Uterine smooth muscle cell (primary cell): Measurements from ENCODE around the gene DNAJC7. TPM values are rescaled to one million over a fixed set of nuclear protein-coding genes. Genes with fewer than 3 reads are reported as not detected.

ENCODE experiments used
- total RNA-seq: library from RNA; depleted of rRNA; stranded (reverse); fragments of >200 nt; gene quantifications from 2 replicates; pipeline ENCODE4 v1.2.3, GENCODE V29; 2014

DNAJC7 gene, protein sequence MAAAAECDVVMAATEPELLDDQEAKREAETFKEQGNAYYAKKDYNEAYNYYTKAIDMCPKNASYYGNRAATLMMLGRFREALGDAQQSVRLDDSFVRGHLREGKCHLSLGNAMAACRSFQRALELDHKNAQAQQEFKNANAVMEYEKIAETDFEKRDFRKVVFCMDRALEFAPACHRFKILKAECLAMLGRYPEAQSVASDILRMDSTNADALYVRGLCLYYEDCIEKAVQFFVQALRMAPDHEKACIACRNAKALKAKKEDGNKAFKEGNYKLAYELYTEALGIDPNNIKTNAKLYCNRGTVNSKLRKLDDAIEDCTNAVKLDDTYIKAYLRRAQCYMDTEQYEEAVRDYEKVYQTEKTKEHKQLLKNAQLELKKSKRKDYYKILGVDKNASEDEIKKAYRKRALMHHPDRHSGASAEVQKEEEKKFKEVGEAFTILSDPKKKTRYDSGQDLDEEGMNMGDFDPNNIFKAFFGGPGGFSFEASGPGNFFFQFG
- total RNA-seq: 64.4 and 91.4 TPM in 2 replicates

DNA sequence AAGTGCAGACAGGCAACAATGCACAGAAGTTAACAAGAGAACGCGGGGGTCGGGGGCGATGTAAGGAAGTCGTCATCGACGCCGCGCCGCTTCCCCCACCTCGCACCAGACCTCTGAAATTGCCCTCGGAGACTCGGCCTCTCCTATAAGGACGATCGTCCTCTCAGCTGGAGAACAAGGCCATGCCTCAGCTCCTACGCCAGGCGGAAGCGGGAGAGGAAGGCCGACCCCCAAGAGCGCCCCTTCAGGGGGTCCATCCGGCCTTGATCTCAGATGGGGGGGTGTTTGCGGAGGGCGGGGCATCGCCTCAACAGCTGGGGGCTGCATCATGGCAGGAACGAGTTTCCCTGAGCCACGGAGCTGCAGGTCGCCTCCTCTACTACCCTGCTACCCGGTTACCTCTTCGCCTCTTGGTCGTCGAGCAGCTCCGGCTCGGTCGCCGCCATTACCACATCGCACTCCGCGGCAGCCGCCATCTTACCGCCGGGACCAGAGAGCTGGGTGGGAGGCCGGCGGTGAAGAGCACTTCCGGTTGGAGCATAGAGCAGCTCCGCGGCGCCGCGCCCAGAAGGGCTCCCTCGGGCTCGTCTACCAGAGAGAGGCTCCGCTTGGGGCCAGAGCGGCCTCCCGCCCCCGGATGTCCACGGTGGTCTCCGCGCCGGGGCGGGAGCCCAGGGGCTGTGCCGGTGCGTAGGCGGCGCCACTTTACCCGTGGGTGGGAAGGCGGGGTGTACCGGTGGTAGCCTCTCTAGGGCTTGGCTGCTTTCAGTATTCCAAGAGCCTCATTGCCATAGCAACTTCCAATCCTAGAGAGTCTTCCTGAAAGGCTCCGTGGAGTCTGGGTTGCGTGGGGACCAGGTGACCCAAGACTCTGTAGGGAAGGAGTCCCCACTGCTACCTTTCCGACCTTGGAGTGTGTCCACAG lies at the start of gene DNAJC7:
Gene DNAJC7 (minus strand): TSS at position 499 of the 925 bp plus-strand sequence. CDS start 23 bp downstream, at position 476.

DNA sequence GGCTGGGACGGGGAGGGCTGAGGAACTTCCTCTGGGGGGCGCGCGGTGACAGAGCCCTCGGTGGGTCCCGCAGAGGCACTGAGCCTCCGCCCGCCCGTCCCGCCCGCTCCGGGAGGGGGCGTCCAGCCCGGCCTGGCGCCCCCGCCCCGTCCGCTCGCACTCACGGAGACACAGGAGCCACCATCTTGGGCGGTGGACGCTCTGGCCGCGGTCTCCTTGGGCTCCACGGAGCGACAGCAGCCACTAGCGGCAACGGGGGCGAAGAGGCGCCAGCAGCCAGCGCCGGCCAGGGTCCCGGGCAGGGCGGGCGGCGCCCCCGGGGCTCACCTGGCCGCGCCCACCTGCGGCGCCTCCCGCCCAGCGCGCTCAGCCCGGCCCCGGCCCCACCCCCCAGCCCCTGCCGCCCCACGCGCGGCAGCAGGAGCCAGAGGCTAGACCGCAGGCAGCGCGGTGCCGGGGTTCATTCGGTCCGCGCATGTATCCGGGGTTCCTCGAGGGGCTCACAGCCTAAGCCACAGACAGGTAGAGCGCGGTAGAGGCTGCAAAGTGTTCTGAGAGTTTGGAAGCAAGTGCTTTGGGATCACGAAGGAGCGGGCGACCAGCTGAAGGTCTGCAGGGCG lies 33.3 kb upstream of the DNAJC7 start, which contains the start of gene C17orf113:
Gene C17orf113 (minus strand): TSS at position 209 of the 620 bp plus-strand sequence. CDS start 7,225 bp downstream, outside the sequence.

DNA sequence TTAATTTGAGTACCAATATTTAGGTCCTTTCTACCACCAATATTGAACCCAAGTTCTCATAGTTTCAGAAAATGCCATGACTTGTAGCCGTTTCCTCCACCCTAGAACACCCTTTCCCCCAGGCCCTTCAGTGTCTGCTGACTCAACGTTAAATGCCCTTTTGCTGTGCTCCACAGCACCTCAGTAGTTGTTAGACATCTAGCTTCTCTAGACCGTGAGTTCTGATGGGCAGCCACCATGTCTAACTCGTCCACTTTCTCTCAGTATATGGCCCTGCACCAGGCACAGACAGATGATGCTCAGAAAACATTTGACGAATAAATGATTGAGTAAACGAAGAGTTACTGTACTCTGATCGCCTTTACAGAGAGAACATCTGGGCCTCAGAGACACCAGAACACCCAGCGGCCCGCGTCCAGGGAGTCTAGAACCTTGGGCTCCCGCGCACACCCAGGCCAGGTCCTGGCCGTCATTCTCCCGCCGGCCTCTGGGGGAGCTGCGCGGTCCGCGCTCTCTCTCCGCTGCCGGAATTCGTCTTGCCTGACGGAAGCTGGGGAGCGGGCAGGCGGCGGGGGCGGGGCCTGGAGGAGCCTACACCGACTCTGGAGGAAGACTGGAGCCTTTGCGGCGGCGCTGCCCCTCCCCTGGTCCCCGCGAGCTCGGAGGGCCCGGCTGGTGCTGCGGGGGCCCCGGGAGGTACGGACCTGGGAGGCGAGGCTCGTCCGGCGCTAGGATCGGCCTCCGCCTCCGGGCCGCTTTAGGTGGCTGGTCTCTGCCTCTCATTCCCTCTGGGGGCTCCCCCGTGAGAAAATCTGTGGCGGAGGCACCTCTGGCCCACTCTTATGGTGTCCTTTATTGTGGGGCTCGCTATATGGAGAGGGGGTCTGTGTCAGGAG lies 2.5 kb upstream of the DNAJC7 start, which contains the start of gene NKIRAS2:
Gene NKIRAS2 (plus strand): TSS at position 582 of the 896 bp plus-strand sequence. CDS start 1,488 bp downstream, outside the sequence.

DNA sequence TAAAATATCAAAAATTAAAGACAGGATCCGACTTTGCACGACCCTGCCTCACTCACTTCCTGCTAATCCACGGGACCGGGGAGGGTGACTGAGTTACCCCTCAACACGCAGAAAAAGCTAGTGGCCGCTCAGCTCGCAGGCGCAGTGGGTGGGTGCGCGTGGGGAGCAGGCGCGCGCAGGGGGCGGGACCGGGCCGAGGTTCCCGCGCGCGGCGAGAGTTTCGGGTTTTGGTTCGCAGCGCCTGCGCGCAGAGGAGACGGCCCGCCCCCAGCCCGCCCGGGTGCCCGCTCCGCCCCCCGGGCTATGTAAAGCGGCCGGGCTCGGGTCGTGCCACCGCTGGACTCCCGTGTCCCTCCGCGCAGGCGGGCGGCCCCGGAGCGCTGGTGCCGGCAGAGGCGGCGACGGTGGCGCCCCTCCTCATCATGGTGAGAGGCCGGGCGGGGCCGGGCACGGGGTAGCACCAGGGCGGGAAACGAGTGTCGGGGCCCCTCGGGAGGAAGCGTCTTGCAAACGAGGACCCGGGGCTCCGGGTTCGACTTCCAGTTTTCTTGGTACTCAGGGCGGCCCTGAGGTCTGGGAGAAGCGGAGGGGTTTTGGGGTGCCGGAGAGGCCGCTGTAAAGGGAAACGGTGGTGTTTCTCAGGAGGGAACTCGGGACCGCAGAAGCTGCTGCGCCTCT lies 50.6 kb downstream of the DNAJC7 start, which contains the start of gene CNP:
Gene CNP (plus strand): TSS at position 333 of the 678 bp plus-strand sequence. CDS start 90 bp downstream, at position 423.

DNA sequence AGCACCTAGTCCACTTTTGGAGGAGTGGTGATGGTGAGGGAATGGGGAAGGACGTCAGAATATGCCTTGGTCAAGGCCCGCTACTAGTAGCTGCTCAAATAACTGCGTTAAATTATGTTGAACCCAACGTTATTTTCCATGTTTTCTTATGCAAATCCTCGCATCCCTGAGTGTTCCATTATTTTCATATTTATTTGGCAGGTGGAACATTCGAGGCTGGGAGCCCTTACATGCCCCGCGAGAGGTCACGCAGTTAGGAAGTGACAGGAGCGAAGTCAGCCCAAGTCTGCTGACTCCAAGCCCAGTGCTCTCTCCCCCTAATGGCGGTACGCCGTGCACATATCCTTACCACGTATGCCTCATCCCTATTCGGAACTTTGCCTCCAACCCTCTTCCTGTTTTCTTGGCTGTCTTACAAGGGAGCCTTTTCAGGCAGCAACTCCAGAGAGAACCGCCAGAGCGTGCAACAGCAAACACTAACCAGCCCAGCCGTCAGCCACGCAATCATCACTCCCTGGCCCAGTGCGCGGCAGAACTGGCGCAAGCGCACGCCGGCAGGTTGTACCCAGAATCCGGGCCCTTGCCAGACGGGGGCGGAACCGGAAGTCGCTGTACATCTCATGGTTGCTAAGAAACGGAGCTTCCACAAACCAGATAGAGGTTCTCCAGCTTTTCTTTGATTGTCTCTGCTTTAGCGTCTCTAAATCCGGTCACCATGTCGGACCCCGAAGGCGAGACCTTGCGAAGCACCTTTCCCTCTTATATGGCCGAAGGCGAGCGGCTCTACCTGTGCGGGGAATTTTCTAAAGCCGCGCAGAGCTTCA lies 87.0 kb downstream of the DNAJC7 start, which contains the start of gene ODAD4:
Gene ODAD4 (plus strand): TSS at position 609 of the 824 bp plus-strand sequence. CDS start 107 bp downstream, at position 716.

Other genes with a start within 250 kb of the DNAJC7 start
- gene JUP, start 230.7 kb downstream of the DNAJC7 start, total RNA-seq: 4.5 and 7.6 TPM in 2 replicates
- 43.2 and 79.7 TPM in 2 replicates for gene P3H4, start 205.5 kb downstream of the DNAJC7 start, total RNA-seq
- 239 and 477 TPM in 2 replicates for gene FKBP10, start 204.4 kb downstream of the DNAJC7 start, total RNA-seq
- gene NT5C3B, start 181.2 kb downstream of the DNAJC7 start, total RNA-seq: 55.6 and 76.4 TPM in 2 replicates
- gene KLHL10, start 179.6 kb downstream of the DNAJC7 start, total RNA-seq: 0.12 TPM in 1 of 2 replicates, not detected in the other
- 34.4 and 35.9 TPM in 2 replicates for gene KLHL11, start 152.0 kb downstream of the DNAJC7 start, total RNA-seq
- 334 and 491 TPM in 2 replicates for gene ACLY, start 98.5 kb downstream of the DNAJC7 start, total RNA-seq
- gene ODAD4, start 86.8 kb downstream of the DNAJC7 start, total RNA-seq: 0.50 and 1.3 TPM in 2 replicates
- gene CNP, start 50.6 kb downstream of the DNAJC7 start, total RNA-seq: 40.6 and 42.2 TPM in 2 replicates
- gene NKIRAS2, start 2.7 kb upstream of the DNAJC7 start, total RNA-seq: 17.3 and 19.7 TPM in 2 replicates
- 0.22 and 0.37 TPM in 2 replicates for gene C17orf113, start 33.2 kb upstream of the DNAJC7 start, total RNA-seq
- gene ZNF385C, start 81.0 kb upstream of the DNAJC7 start, total RNA-seq: not detected in 2 replicates
- gene DHX58, start 95.3 kb upstream of the DNAJC7 start, total RNA-seq: 10.3 and 17.4 TPM in 2 replicates
- gene KAT2A, start 103.9 kb upstream of the DNAJC7 start, total RNA-seq: 8.7 and 10.7 TPM in 2 replicates
- not detected in 2 replicates for gene HSPB9, start 105.4 kb upstream of the DNAJC7 start, total RNA-seq
- 46.0 and 62.3 TPM in 2 replicates for gene RAB5C, start 137.6 kb upstream of the DNAJC7 start, total RNA-seq
- gene KCNH4, start 163.7 kb upstream of the DNAJC7 start, total RNA-seq: not detected in 2 replicates
- gene HCRT, start 168.0 kb upstream of the DNAJC7 start, total RNA-seq: not detected in 2 replicates
- gene GHDC, start 177.1 kb upstream of the DNAJC7 start, total RNA-seq: 13.3 and 16.5 TPM in 2 replicates